Activated T-helper 1 cell treated with anti-CD3 and anti-CD28 coated beads, Interleukin-12 subunit alpha, Interleukin-12 subunit beta, Interleukin-2, Interleukin-4 antibody, amounts not matched to agents 30 ng/mL and 10 ng/mL and 1 ng/mL, durations not matched to agents 14 hours and 24 hours and 36 hours (primary cell): ENCODE results near the gene OAS3. TPM values are rescaled to one million over a fixed set of nuclear protein-coding genes. Genes with fewer than 3 reads are reported as not detected.

Experiments used
- DNase-seq: peaks from one replicate; pipeline ENCODE4 v3.0.0; 2021; ENCODE audit warnings: low spot score
- H3K27ac Mint-ChIP-seq: one replicate; pipeline ENCODE4 v1.8.0; 2021; ENCODE audit warnings: mild to moderate bottlenecking, mixed read lengths
- H3K27me3 Mint-ChIP-seq: one replicate; pipeline ENCODE4 v1.8.0; 2022; ENCODE audit warnings: mild to moderate bottlenecking, moderate library complexity, mixed read lengths; ENCODE audit not compliant: insufficient read depth
- H3K36me3 Mint-ChIP-seq: one replicate; pipeline ENCODE4 v1.8.0; 2021; ENCODE audit warnings: low read depth, mixed read lengths
- H3K4me1 Mint-ChIP-seq: one replicate; pipeline ENCODE4 v1.8.0; 2021; ENCODE audit warnings: low read depth, mixed read lengths
- H3K4me3 Mint-ChIP-seq: one replicate; pipeline ENCODE4 v1.8.0; 2021; ENCODE audit warnings: mild to moderate bottlenecking, moderate library complexity, mixed read lengths
- H3K9me3 Mint-ChIP-seq: one replicate; pipeline ENCODE4 v1.8.0; 2021; ENCODE audit warnings: mixed read lengths
- intact Hi-C: fragments of 100-400 bp; cut with micrococcal nuclease; formaldehyde crosslinking; loops from one replicate; pipeline ENCODE4 v1.15.1; 2024
- total RNA-seq: library from RNA; stranded (reverse); gene quantifications from 2 replicates; pipeline ENCODE4 v1.2.3, GENCODE V29; 2022

Gene OAS3
- total RNA-seq, 1 donor from 2014 or later: 50.1 TPM

GRCh38 chr12:112928978-112929377, 9.3 kb upstream of the OAS3 start:
- no peak for DNase-seq
- H3K27me3 Mint-ChIP-seq: no peaks in the 10 kb centered on the region
- peaks cover 13% of the 10 kb centered on the region for H3K4me1 Mint-ChIP-seq
- intact Hi-C loops: no loop called here
- H3K4me3 Mint-ChIP-seq: no peak overlapping the region
- H3K36me3 Mint-ChIP-seq: peaks cover 32% of the 10 kb centered on the region
- no peak overlapping the region for H3K27ac Mint-ChIP-seq
- H3K9me3 Mint-ChIP-seq: peaks cover 8% of the 10 kb centered on the region

GRCh38 chr12:112929715-112930114, 8.6 kb upstream of the OAS3 start:
- no peak overlapping the region for H3K27ac Mint-ChIP-seq
- peaks cover 10% of the 10 kb centered on the region for H3K4me1 Mint-ChIP-seq
- H3K4me3 Mint-ChIP-seq: no peak overlapping the region
- H3K9me3 Mint-ChIP-seq: peaks cover 8% of the 10 kb centered on the region
- DNase-seq: no peak
- H3K36me3 Mint-ChIP-seq: peaks cover 26% of the 10 kb centered on the region
- intact Hi-C loops: no loop called here
- no peaks in the 10 kb centered on the region for H3K27me3 Mint-ChIP-seq

- DNase-seq: no peak
- intact Hi-C loops: no loop called here
- H3K27ac Mint-ChIP-seq: no peak overlapping the region
- H3K4me1 Mint-ChIP-seq: peaks cover 7% of the 10 kb centered on the region
- no peaks in the 10 kb centered on the region for H3K27me3 Mint-ChIP-seq
- peaks cover 8% of the 10 kb centered on the region for H3K9me3 Mint-ChIP-seq
- peaks cover 21% of the 10 kb centered on the region for H3K36me3 Mint-ChIP-seq
- no peak overlapping the region for H3K4me3 Mint-ChIP-seq
These were observed 7.9 kb upstream of the OAS3 start for GRCh38 chr12:112930350-112930749.

- no peak overlapping the region for H3K27ac Mint-ChIP-seq
These were observed 5.7 kb upstream of the OAS3 start for GRCh38 chr12:112932485-112933128.

GRCh38 chr12:112933129-112933505, 5.2 kb upstream of the OAS3 start:
- Mint-ChIP-seq H3K9me3 (no peaks in the 10 kb centered on the region), H3K4me3 (no peak overlapping the region), H3K4me1 (peaks cover 27% of the 10 kb centered on the region), H3K27ac (no peak overlapping the region), H3K27me3 (no peaks in the 10 kb centered on the region), H3K36me3 (peaks cover 15% of the 10 kb centered on the region)
- intact Hi-C loops: no loop called here
- no peak for DNase-seq

More at GRCh38 chr12:112932485-112933128, 5.7 kb upstream of the OAS3 start:
- Mint-ChIP-seq H3K9me3 (peaks cover under 1% of the 10 kb centered on the region), H3K27me3 (no peaks in the 10 kb centered on the region), H3K4me1 (peaks cover 22% of the 10 kb centered on the region), H3K4me3 (no peak overlapping the region), H3K36me3 (peaks cover 13% of the 10 kb centered on the region)
- no peak for DNase-seq
- intact Hi-C loops: no loop called here

GRCh38 chr12:112936264-112936663, 2.0 kb upstream of the OAS3 start:
- no peak overlapping the region for H3K4me3 Mint-ChIP-seq
- intact Hi-C loops: no loop called here
- DNase-seq: no peak

GRCh38 chr12:112936927-112937326, 1.3 kb upstream of the OAS3 start:
- Mint-ChIP-seq H3K4me3 (peak overlapping the region; percentile 38), H3K27me3 (no peaks in the 10 kb centered on the region), H3K36me3 (peaks cover 11% of the 10 kb centered on the region), H3K27ac (peak overlapping the region; percentile 57), H3K4me1 (peaks cover 54% of the 10 kb centered on the region), H3K9me3 (no peaks in the 10 kb centered on the region)
- intact Hi-C loops: no loop called here
- no peak for DNase-seq

More at GRCh38 chr12:112936264-112936663, 2.0 kb upstream of the OAS3 start:
- H3K9me3 Mint-ChIP-seq: no peaks in the 10 kb centered on the region
- H3K36me3 Mint-ChIP-seq: peaks cover 10% of the 10 kb centered on the region
- H3K27me3 Mint-ChIP-seq: no peaks in the 10 kb centered on the region
- H3K4me1 Mint-ChIP-seq: peaks cover 48% of the 10 kb centered on the region
- peak overlapping the region; percentile 16 for H3K27ac Mint-ChIP-seq

- no peaks in the 10 kb centered on the region for H3K9me3 Mint-ChIP-seq
- no peak for DNase-seq
- intact Hi-C loops: loop anchor here (1.0 to 2.0 kb wide), 3 partner anchors 32 to 50 kb away; partner anchors contain the start of genes OAS1 and OAS2
- no peaks in the 10 kb centered on the region for H3K27me3 Mint-ChIP-seq
- peak overlapping the region; percentile 91 for H3K4me3 Mint-ChIP-seq
- peak overlapping the region; percentile 95 for H3K27ac Mint-ChIP-seq
- H3K4me1 Mint-ChIP-seq: peaks cover 60% of the 10 kb centered on the region
- H3K36me3 Mint-ChIP-seq: peaks cover 11% of the 10 kb centered on the region
These were observed 477 bp downstream of the OAS3 start for GRCh38 chr12:112938751-112939150.

- peak overlapping the region; percentile 72 for H3K27ac Mint-ChIP-seq
- no peaks in the 10 kb centered on the region for H3K9me3 Mint-ChIP-seq
- peak; percentile 26 for DNase-seq
- peak overlapping the region; percentile 91 for H3K4me3 Mint-ChIP-seq
- H3K4me1 Mint-ChIP-seq: peaks cover 62% of the 10 kb centered on the region
- H3K27me3 Mint-ChIP-seq: no peaks in the 10 kb centered on the region
- H3K36me3 Mint-ChIP-seq: peaks cover 19% of the 10 kb centered on the region
- intact Hi-C loops: loop anchor here (2.0 kb wide), 1 partner anchor 49 kb away; no protein-coding TSS in a partner anchor
These were observed 1.6 kb downstream of the OAS3 start for GRCh38 chr12:112939761-112940381.

- Mint-ChIP-seq H3K27ac (no peak overlapping the region), H3K27me3 (no peaks in the 10 kb centered on the region), H3K4me3 (peak overlapping the region; percentile 17), H3K9me3 (no peaks in the 10 kb centered on the region), H3K36me3 (peaks cover 32% of the 10 kb centered on the region), H3K4me1 (peaks cover 56% of the 10 kb centered on the region)
- intact Hi-C loops: no loop called here
- DNase-seq: no peak
These were observed 3.5 kb downstream of the OAS3 start for GRCh38 chr12:112941528-112942335.

GRCh38 chr12:112942572-112942971, 4.3 kb downstream of the OAS3 start:
- Mint-ChIP-seq H3K4me1 (peaks cover 48% of the 10 kb centered on the region), H3K9me3 (no peaks in the 10 kb centered on the region), H3K36me3 (peaks cover 40% of the 10 kb centered on the region)

GRCh38 chr12:112944024-112944690, 5.9 kb downstream of the OAS3 start:
- Mint-ChIP-seq H3K27me3 (no peaks in the 10 kb centered on the region), H3K36me3 (peaks cover 48% of the 10 kb centered on the region), H3K9me3 (no peaks in the 10 kb centered on the region), H3K4me1 (peaks cover 37% of the 10 kb centered on the region), H3K27ac (peak overlapping the region; percentile 64), H3K4me3 (no peak overlapping the region)
- no peak for DNase-seq
- intact Hi-C loops: no loop called here

More at GRCh38 chr12:112942572-112942971, 4.3 kb downstream of the OAS3 start:
- H3K4me3 Mint-ChIP-seq: no peak overlapping the region
- H3K27ac Mint-ChIP-seq: no peak overlapping the region
- intact Hi-C loops: no loop called here
- DNase-seq: no peak
- H3K27me3 Mint-ChIP-seq: no peaks in the 10 kb centered on the region
